ENCODE results near the gene C22orf23. TPM values are rescaled to one million over a fixed set of nuclear protein-coding genes. Genes with fewer than 3 reads are reported as not detected.

The C22orf23 gene
- total and polyA plus RNA-seq, 10 of the 15 experiments (the other 5 are each of a cell fraction or from before 2014, with no cell fraction given): 0.04 to 0.38 (median 0.11) TPM; not detected in 5

DNA sequence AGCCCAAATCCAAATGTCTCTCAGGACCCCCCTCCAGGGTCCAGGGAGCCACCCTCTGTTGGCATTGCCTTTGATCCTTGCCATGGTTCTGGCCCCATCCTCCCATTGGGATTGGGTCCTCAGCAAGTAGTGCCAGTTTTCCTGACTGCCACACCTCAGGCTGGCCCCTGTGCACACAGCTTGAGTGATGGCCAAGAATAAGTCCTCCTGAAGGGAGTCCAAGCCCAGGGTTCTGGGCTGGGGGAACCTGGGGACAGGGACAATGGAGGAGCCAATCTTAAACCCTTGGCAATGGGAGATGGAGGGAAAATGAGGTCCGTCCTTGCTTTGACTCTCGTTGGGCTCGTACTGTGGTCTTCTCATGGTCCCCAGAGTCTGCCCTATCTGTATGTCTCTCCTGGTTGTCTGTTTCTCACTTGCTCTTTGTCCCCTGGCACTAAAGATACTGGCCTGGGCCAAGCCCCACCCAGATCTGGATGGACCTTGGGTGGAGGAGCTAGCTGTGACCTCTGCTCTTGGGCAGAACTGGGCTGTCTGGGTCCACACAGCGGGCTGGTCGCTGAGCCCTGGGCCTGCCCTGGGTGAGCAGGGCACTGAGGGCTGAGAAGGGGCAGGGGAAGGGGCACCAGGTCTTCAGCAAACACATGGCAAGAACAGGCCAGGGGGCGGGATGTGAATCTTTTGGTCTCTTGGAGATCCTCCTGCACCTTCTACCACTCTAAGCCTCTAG is 28.0 kb upstream of the C22orf23 start:
- ATAC-seq (no peak), FAIRE-seq (no peak), DNase-seq (ENCODE audit: low read depth, low spot score) (no peak)
- in situ Hi-C loops (cut with MboI) (no loop called here), intact Hi-C loops (cut with micrococcal nuclease; ENCODE audit: unreplicated experiment) (no loop called here)
- no TSS peak for BruUV-seq (replicated peaks)
- no peak overlapping the region for H3K27ac ChIP-seq (ENCODE audit: control insufficient read depth, insufficient read depth)
- ChIA-PET RAD21 (ENCODE audit: unreplicated experiment) (no interaction called here), POLR2A (no interaction called here), CTCF (no interaction called here), SMC1A (ENCODE audit: uncharacterized antibody, unreplicated experiment) (no interaction called here)
- H3K9ac ChIP-seq (ENCODE audit: control insufficient read depth, insufficient read depth, low read length): no peak overlapping the region
- H3K79me2 ChIP-seq (ENCODE audit: control insufficient read depth, insufficient read depth, low read length): no peaks in the 10 kb centered on the region
- 71% methylated on average over 6 of the region's 6 CpGs for WGBS (ENCODE audit: insufficient coverage, insufficient replicate concordance, low lambda C conversion rate, missing lambda C conversion rate)
- H3K4me2 ChIP-seq (ENCODE audit: control insufficient read depth, insufficient read depth): no peak overlapping the region
- no peaks in the 10 kb centered on the region; a peak in 1 of 4 replicates for H3K36me3 ChIP-seq (ENCODE audit: control insufficient read depth in 2 of 2, insufficient read depth in 2 of 2, low read length in 1 of 2)
- H3K4me3 ChIP-seq: no peak overlapping the region
- no peaks in the 10 kb centered on the region for H3K4me1 ChIP-seq (ENCODE audit: control insufficient read depth, insufficient read depth, low read length)
- TF ChIP-seq RUNX3 (IDR thresholded peaks at IDR 0.05; ENCODE audit: low read length) (no peak), MYB (IDR thresholded peaks at IDR 0.05; ENCODE audit: borderline replicate concordance, low read depth, low read length) (no peak), POLR2A (IDR thresholded peaks at IDR 0.05; ENCODE audit: low read depth, low read length) (no peak), SIX5 (IDR thresholded peaks at IDR 0.05; ENCODE audit: low read depth, low read length, severe bottlenecking) (no peak), ZNF217 (IDR thresholded peaks at IDR 0.05) (no peak), TCF3 (IDR thresholded peaks at IDR 0.05; ENCODE audit: borderline replicate concordance, insufficient read depth, low read depth, low read length) (no peak), ETV6 (conservative IDR thresholded peaks at IDR 0.05 in 1 of 2, IDR thresholded peaks at IDR 0.05 in 1 of 2; ENCODE audit: borderline replicate concordance in 1 of 2, low read depth in 1 of 2) (no peak)
- TF ChIP-seq, protein P1, sequence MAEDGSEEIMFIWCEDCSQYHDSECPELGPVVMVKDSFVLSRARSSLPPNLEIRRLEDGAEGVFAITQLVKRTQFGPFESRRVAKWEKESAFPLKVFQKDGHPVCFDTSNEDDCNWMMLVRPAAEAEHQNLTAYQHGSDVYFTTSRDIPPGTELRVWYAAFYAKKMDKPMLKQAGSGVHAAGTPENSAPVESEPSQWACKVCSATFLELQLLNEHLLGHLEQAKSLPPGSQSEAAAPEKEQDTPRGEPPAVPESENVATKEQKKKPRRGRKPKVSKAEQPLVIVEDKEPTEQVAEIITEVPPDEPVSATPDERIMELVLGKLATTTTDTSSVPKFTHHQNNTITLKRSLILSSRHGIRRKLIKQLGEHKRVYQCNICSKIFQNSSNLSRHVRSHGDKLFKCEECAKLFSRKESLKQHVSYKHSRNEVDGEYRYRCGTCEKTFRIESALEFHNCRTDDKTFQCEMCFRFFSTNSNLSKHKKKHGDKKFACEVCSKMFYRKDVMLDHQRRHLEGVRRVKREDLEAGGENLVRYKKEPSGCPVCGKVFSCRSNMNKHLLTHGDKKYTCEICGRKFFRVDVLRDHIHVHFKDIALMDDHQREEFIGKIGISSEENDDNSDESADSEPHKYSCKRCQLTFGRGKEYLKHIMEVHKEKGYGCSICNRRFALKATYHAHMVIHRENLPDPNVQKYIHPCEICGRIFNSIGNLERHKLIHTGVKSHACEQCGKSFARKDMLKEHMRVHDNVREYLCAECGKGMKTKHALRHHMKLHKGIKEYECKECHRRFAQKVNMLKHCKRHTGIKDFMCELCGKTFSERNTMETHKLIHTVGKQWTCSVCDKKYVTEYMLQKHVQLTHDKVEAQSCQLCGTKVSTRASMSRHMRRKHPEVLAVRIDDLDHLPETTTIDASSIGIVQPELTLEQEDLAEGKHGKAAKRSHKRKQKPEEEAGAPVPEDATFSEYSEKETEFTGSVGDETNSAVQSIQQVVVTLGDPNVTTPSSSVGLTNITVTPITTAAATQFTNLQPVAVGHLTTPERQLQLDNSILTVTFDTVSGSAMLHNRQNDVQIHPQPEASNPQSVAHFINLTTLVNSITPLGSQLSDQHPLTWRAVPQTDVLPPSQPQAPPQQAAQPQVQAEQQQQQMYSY (CRISPR knock-in tag; IDR thresholded peaks at IDR 0.05): no peak
- TF ChIP-seq, protein P2, sequence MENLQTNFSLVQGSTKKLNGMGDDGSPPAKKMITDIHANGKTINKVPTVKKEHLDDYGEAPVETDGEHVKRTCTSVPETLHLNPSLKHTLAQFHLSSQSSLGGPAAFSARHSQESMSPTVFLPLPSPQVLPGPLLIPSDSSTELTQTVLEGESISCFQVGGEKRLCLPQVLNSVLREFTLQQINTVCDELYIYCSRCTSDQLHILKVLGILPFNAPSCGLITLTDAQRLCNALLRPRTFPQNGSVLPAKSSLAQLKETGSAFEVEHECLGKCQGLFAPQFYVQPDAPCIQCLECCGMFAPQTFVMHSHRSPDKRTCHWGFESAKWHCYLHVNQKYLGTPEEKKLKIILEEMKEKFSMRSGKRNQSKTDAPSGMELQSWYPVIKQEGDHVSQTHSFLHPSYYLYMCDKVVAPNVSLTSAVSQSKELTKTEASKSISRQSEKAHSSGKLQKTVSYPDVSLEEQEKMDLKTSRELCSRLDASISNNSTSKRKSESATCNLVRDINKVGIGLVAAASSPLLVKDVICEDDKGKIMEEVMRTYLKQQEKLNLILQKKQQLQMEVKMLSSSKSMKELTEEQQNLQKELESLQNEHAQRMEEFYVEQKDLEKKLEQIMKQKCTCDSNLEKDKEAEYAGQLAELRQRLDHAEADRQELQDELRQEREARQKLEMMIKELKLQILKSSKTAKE (IDR thresholded peaks at IDR 0.05; ENCODE audit: low read depth, poor library complexity, severe bottlenecking): no peak
- TF ChIP-seq, protein P3, sequence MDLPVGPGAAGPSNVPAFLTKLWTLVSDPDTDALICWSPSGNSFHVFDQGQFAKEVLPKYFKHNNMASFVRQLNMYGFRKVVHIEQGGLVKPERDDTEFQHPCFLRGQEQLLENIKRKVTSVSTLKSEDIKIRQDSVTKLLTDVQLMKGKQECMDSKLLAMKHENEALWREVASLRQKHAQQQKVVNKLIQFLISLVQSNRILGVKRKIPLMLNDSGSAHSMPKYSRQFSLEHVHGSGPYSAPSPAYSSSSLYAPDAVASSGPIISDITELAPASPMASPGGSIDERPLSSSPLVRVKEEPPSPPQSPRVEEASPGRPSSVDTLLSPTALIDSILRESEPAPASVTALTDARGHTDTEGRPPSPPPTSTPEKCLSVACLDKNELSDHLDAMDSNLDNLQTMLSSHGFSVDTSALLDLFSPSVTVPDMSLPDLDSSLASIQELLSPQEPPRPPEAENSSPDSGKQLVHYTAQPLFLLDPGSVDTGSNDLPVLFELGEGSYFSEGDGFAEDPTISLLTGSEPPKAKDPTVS (IDR thresholded peaks at IDR 0.05; ENCODE audit: low read depth, low read length): no peak
- TF ChIP-seq, protein P4, sequence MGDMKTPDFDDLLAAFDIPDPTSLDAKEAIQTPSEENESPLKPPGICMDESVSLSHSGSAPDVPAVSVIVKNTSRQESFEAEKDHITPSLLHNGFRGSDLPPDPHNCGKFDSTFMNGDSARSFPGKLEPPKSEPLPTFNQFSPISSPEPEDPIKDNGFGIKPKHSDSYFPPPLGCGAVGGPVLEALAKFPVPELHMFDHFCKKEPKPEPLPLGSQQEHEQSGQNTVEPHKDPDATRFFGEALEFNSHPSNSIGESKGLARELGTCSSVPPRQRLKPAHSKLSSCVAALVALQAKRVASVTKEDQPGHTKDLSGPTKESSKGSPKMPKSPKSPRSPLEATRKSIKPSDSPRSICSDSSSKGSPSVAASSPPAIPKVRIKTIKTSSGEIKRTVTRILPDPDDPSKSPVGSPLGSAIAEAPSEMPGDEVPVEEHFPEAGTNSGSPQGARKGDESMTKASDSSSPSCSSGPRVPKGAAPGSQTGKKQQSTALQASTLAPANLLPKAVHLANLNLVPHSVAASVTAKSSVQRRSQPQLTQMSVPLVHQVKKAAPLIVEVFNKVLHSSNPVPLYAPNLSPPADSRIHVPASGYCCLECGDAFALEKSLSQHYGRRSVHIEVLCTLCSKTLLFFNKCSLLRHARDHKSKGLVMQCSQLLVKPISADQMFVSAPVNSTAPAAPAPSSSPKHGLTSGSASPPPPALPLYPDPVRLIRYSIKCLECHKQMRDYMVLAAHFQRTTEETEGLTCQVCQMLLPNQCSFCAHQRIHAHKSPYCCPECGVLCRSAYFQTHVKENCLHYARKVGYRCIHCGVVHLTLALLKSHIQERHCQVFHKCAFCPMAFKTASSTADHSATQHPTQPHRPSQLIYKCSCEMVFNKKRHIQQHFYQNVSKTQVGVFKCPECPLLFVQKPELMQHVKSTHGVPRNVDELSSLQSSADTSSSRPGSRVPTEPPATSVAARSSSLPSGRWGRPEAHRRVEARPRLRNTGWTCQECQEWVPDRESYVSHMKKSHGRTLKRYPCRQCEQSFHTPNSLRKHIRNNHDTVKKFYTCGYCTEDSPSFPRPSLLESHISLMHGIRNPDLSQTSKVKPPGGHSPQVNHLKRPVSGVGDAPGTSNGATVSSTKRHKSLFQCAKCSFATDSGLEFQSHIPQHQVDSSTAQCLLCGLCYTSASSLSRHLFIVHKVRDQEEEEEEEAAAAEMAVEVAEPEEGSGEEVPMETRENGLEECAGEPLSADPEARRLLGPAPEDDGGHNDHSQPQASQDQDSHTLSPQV (IDR thresholded peaks at IDR 0.05): no peak
- H4K20me1 ChIP-seq (ENCODE audit: control insufficient read depth, insufficient read depth): no peaks in the 10 kb centered on the region
- no peaks in the 10 kb centered on the region for H3K27me3 ChIP-seq (replicated peaks in 1 of 2; ENCODE audit: control insufficient read depth in 2 of 2, insufficient read depth in 2 of 2, low read length in 1 of 2)
- H2AFZ ChIP-seq (ENCODE audit: control insufficient read depth, low read depth, low read length): no peak overlapping the region
- H3K9me3 ChIP-seq (replicated peaks; ENCODE audit: control insufficient read depth, insufficient read depth, low read length): no peaks in the 10 kb centered on the region

Measured in GM12878 (cell line).